HG02759 (cell line): Measurements from ENCODE around the gene NPTX2.
A peak's percentile ranks its signal among the peaks of the same experiment; 100 is the strongest.

Experiments used
- ATAC-seq: cut with Tn5 transposase; IDR thresholded peaks from one replicate; pipeline ENCODE4 v1.9.1; 2021; ENCODE audit warnings: mild to moderate bottlenecking, moderate library complexity; ENCODE audit not compliant: unreplicated experiment

The NPTX2 gene

GRCh38 chr7:98617960-98618418 is 904 bp downstream of the NPTX2 start:
- ATAC-seq, result no peak

DNA sequence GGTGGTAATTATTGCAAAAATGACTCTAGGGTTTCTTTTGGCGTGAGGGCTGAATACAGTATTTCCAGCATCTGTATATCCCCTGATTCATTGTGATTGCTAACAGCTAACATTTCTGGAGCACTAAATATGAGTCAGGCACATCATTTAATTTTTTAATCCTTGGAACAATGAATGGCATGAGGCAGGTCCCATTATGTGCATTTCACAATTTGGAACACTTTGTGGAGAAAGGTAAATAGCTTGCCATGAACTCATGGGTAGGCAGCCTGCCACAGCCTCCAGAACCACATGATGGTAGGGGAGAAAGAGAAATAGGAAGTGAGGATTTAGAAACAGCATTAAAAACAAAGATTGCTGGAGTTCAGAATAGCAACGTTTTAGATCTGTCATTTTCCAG is 1.7 kb downstream of the NPTX2 start:
- ATAC-seq, result no peak

DNA sequence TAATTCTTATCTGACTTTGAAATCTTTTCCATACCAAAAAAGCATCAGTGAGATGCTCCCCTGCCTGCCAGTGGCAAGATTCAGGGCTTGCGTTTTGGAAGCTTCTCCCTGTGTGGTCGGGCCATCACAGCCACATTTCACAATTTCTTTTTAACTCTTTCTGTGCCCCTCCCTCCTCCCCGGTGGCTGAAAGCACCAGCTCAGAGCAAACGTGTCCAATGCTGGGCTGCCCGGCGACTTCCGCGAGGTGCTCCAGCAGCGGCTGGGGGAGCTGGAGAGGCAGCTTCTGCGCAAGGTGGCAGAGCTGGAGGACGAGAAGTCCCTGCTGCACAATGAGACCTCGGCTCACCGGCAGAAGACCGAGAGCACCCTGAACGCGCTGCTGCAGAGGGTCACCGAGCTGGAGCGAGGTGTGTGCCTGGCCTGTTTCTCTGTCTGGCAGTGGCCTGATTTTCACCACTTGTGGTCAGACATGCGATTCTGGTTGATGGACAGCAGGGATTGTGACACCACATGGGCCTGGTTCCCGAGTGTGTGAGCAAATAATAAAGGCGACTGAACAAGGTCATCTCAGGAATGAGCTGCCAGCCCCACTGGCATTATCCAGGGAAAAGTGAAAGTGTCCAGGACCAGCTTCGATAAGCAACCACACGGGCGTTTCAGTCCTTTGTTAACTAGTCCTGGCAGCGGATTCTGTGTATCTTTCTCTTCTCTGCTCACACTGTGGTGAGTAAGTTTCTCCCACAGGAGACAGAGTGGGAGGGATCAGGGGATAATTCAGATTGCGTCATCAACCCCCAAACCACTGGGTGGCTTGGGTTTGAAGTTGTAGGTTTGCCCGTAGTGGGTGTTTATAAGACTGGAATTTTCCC is 2.6 kb downstream of the NPTX2 start:
- no peak for ATAC-seq

DNA sequence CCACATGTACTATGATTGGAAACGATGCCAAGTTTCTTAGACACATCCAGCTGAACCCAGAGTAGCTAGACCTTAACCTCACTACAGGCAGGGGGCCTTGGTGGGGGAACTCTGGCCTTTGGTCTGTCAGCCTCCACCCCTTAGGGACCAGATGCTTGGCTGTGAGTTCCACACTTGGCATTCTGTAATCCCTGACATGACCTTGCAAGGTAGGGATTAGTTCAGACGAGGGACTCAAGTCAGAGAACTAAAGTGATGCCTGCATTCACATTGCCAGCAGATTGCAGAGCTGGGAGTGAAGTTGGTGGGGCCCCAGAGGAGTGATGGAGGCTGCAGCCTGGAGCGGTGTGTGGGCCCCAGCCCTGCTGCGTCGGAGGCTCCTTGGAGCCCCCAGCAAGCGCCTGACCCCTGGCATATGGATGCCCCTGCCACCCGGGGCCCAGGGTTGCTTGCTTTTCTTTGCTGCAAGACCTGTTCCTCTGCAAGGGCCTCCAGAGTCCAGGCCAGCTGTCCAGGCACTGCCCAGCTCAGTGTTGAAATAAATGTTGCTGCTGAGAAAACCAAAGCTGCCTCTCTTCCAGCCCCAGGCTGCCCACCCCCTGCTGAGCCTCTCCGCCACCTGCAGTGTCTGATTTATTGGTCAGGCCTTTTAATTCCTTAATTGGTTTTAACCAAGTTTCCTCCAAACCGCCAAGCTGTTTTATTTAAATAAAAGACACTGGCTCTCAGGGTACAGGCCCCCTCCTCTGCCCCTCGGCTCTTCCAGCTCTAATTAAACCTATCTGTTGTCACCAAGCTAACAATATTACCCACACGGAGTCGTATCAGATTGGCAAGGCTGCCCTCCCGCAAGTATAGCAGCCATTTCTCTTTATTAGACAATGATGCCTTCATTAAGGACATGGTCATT is 4.7 kb downstream of the NPTX2 start:
- ATAC-seq, result no peak

DNA sequence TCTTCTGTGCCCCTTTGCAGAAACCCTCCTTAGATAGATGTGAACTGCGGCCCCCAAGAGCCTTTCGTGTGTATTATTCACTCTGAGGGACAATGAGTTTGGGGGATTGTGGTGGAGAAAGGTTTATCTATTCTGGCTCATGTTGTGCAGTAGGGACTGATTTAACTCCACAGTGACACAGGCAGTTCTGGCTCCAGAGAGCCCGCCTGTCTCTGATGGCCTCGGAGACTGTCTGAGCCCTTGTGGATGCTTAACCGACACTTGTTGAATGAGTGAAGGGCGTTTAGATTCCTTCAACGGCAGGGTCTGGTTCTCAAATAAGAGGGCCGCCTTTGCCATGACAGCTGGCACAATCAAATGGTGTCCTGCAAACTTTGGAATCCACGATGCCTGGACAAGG is 5.8 kb downstream of the NPTX2 start:
- no peak for ATAC-seq

DNA sequence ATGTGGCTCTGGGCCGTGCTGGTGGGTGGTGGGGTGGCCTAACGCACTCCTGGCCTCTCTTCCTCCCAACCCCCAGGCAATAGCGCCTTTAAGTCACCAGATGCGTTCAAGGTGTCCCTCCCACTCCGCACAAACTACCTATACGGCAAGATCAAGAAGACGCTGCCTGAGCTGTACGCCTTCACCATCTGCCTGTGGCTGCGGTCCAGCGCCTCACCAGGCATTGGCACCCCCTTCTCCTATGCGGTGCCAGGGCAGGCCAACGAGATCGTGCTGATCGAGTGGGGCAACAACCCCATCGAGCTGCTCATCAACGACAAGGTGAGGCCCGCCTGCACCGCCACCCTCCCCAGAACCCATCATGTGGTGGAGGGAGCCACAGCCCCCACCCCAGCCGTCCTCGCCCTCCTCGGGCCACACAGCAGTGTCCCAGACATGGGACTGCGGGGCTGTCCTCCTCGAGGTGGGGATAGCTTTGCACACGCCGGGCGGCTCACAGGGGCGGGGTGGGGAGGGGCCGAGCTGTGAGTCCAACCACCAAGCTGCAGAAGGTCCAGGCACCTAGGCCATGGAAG is 7.8 kb downstream of the NPTX2 start:
- no peak for ATAC-seq

GRCh38 chr7:98626460-98627412 is 9.7 kb downstream of the NPTX2 start:
- no peak for ATAC-seq

- ATAC-seq, result no peak
Measured at GRCh38 chr7:98627413-98627790, 10.3 kb downstream of the NPTX2 start.

GRCh38 chr7:98628418-98628817 is 11.3 kb downstream of the NPTX2 start:
- ATAC-seq, result no peak

- no peak for ATAC-seq
Measured at GRCh38 chr7:98629001-98629431, 11.9 kb downstream of the NPTX2 start.

GRCh38 chr7:98630149-98630548 is 13.1 kb downstream of the NPTX2 start:
- no peak for ATAC-seq

DNA sequence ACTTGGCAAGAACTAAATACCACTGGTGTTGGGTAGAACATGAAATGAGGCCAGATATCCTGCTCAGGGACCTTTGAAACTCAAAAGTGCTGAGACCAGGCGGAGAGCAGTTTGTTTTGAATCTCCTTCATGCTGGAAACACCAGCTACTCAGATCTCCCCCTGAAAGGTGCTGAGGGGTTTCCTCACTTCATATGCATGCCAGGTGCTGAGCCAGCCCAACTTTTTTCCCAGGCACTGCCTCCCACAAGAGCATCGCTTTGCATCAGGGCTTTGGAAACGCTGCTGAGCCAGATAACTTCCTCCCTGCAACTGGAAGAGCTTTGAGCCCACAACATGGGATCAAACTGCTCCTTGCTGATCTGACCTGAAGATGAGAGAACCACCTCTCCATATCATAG is 13.7 kb downstream of the NPTX2 start:
- ATAC-seq, result no peak

- no peak for ATAC-seq
Measured at GRCh38 chr7:98638853-98639252, 21.8 kb downstream of the NPTX2 start.

DNA sequence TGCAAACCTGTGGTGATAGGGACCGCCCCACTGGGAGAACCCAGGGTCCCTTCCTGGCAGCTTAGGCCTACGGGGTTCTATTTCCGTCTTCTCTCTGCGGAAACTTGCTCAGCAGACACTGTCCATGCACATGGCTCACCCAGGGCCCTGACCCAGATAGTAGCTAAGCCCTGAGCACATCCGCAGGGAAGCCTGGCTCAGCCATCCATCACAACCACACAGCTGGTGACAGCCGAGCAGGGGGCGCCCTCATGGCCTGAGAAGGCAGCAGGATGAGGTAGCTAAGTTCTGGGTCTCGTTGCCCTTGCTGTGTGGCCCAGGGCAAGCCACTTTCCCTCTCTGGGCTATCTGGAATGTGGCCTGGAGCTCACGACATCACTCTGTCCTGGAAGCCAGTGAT is 23.3 kb downstream of the NPTX2 start:
- ATAC-seq, result no peak

- ATAC-seq, result peak; percentile 83
Measured at GRCh38 chr7:98641646-98642500, 24.8 kb downstream of the NPTX2 start.

DNA sequence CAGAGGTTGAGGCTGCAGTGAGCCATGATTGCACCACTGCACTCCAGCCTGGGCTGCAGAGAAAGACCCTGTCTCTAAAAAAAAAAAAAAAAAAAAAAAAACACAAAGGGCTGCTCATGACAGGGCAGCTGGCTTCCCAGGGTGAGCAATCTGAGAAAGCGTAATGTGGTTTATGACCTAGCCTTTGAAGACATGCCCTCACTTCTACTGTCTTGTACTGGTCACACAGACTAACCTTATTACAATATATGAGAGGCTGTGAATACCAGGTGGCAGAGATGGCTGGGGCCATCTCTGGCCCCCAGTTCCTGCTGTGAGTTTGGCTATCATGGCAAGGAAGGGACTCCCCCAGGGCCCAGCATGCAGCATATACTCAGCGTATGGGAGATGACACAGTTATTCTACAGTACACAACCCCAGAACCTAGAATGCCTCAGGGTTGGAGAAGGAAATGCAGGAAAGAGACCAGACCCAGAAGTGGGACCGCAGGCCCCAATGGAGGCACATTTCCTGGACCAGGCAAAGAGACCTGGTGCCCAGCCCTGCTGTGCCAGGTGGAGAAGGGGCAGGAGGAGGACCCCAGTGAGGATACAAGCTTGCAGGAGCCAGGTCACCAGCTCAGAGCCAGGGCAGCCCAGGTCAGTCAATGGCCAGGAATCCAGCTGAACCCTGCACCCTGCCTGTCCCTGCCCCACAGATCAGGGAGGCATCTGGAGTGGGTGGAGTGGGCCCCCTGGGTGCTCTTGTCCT is 26.3 kb downstream of the NPTX2 start:
- ATAC-seq, result no peak

- no peak for ATAC-seq
Measured at GRCh38 chr7:98646465-98646864, 29.4 kb downstream of the NPTX2 start.

DNA sequence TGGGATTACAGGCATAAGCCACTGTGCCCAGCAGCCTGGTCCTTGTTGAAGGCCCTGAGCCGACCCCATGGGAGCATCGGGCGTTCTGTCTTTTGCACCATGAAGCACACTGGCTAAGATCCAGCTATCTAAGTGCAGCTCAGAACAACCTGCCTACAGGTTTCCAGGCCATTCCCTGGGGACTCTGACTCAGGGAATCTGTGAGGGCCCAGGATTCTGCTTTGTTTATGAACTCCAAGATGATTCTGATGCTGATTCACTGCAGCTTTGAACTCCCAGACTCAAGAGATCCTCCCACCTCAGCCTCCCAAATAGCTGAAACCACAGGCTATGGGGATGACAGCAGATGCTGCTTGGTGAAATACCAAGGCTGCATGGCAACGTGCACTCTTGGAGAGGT is 30.2 kb downstream of the NPTX2 start:
- no peak for ATAC-seq

GRCh38 chr7:98651760-98652159 is 34.7 kb downstream of the NPTX2 start:
- ATAC-seq, result no peak
